Panc1 (cell line): Measurements from ENCODE around the gene MACROD2. TPM values are rescaled to one million over a fixed set of nuclear protein-coding genes. Genes with fewer than 3 reads are reported as not detected.
"Not testable (repeated sequence)": the region's sequence is repeated elsewhere in the genome, so short reads cannot be mapped to it uniquely, and the experiment has no call there.

ENCODE experiments used
- ATAC-seq: fragments of 200-7000 bp; cut with Tn5 transposase; 2 replicates; pipeline ENCODE4 v1.9.1; 2020; ENCODE audit warnings: mild to moderate bottlenecking, moderate library complexity
- BruUV-seq: library from RNA; stranded (reverse); fragments of 400-500 nt; replicated peaks from 2 replicates; lab custom pipeline; 2021; lab: Mats Ljungman, UMichigan
- CTCF ChIA-PET: fragments of 300-600 bp; sonication (Branson Sonifier 250); formaldehyde crosslinking; loops from one replicate; lab custom pipeline; 2022; ENCODE audit warnings: antibody characterized with exemption; lab: Charles Lee
- POLR2A ChIA-PET: fragments of 300-600 bp; sonication (Branson Sonifier 250); formaldehyde crosslinking; loops from one replicate; lab custom pipeline; 2022; ENCODE audit warnings: antibody characterized with exemption; lab: Charles Lee
- DNase-seq: peaks from one replicate; pipeline ENCODE4 v3.0.0-alpha.2; 2010; ENCODE audit warnings: low read depth, low spot score
- H3K27ac ChIP-seq: 2 replicates; pipeline ENCODE4 v1.5.1; 2011; ENCODE audit warnings: mild to moderate bottlenecking, low read length, inconsistent platforms
- H3K27me3 ChIP-seq: fragments of 200-500 bp; sonication (Bioruptor generic); 2 replicates; pipeline ENCODE4 v1.6.0; 2014; ENCODE audit warnings: low read length, inconsistent platforms; ENCODE audit not compliant: control insufficient read depth, insufficient read depth
- H3K36me3 ChIP-seq: fragments of 200-500 bp; sonication (Bioruptor generic); 2 replicates; pipeline ENCODE4 v1.5.1; 2014; ENCODE audit warnings: inconsistent platforms, mild to moderate bottlenecking, low read length, moderate library complexity; ENCODE audit not compliant: control insufficient read depth, insufficient read depth
- H3K4me1 ChIP-seq: 2 replicates; pipeline ENCODE4 v1.5.1; 2011; ENCODE audit warnings: inconsistent platforms, mild to moderate bottlenecking, low read length, moderate library complexity; ENCODE audit not compliant: control insufficient read depth, insufficient read depth
- H3K4me3 ChIP-seq, 2 experiments: 2 replicates each; pipeline ENCODE4 v1.5.1; 2011 to 2012; ENCODE audit warnings: low read depth in 2 of 2, low read length in 2 of 2, mild to moderate bottlenecking in 2 of 2, inconsistent platforms in 1 of 2, moderate library complexity in 1 of 2
- H3K9me3 ChIP-seq: fragments of 200-500 bp; sonication (Bioruptor generic); 2 replicates; pipeline ENCODE4 v1.5.1; 2014; ENCODE audit warnings: low read depth, mild to moderate bottlenecking, inconsistent platforms, low read length, moderate library complexity; ENCODE audit not compliant: control insufficient read depth, insufficient read depth
- CTCF ChIP-seq: fragments of 450-650 bp; IDR thresholded peaks from 2 replicates; pipeline ENCODE4 v1.5.1; 2017; ENCODE audit warnings: mild to moderate bottlenecking
- POLR2AphosphoS5 ChIP-seq: IDR thresholded peaks from 2 replicates; pipeline ENCODE4 v1.6.1; 2012; ENCODE audit warnings: mild to moderate bottlenecking, low read depth, low read length, moderate library complexity
- REST ChIP-seq, 2 experiments: IDR thresholded peaks; 2 replicates each; pipeline ENCODE4 v1.6.1; 2011 to 2012; ENCODE audit warnings: low read depth in 2 of 2, control low read depth in 1 of 2, low read length in 1 of 2, mild to moderate bottlenecking in 1 of 2, moderate library complexity in 1 of 2; ENCODE audit not compliant: insufficient read depth in 1 of 2
- SIN3A ChIP-seq: IDR thresholded peaks from 2 replicates; pipeline ENCODE4 v1.6.1; 2012; ENCODE audit warnings: low read depth, mild to moderate bottlenecking, low read length, moderate library complexity, borderline replicate concordance; ENCODE audit not compliant: insufficient read depth
- TCF7L2 ChIP-seq: IDR thresholded peaks from 2 replicates; pipeline ENCODE4 v1.6.1; 2011; ENCODE audit warnings: mild to moderate bottlenecking, low read depth, low read length, inconsistent platforms
- in situ Hi-C: cut with HindIII; loops from 2 replicates; pipeline ENCODE4 v1.10.0; 2016; ENCODE audit warnings: low sequenced_read_pairs, low pct_unique_long_range_greater_than_20kb
- intact Hi-C: fragments of 100-400 bp; cut with micrococcal nuclease; formaldehyde crosslinking; loops from one replicate; pipeline ENCODE4 v1.10.0; 2022; ENCODE audit not compliant: unreplicated experiment
- total RNA-seq: library from RNA; stranded (reverse); gene quantifications from one replicate; pipeline ENCODE4 v1.2.1, GENCODE V29; 2021; ENCODE audit not compliant: unreplicated experiment

MACROD2 gene
- total RNA-seq, 1 experiment from 2014 or later, result 1.2 TPM

GRCh38 chr20:15807271-15807670, 1812.0 kb downstream of the MACROD2 start:
- intact Hi-C loops, result no loop called here
- no peaks in the 10 kb centered on the region for H3K27me3 ChIP-seq
- H3K9me3 ChIP-seq, result no peaks in the 10 kb centered on the region
- no peak overlapping the region for H3K27ac ChIP-seq
- H3K4me3 ChIP-seq, result no peak overlapping the region
- CTCF ChIA-PET, result no interaction called here
- BruUV-seq, result no TSS peak
- no peaks in the 10 kb centered on the region for H3K36me3 ChIP-seq
- no peak for TF ChIP-seq POLR2AphosphoS5
- no peak for TF ChIP-seq SIN3A
- TF ChIP-seq CTCF, result no peak
- no peak for TF ChIP-seq REST (IDR thresholded peaks at IDR 0.05; ENCODE audit: insufficient read depth in 1 of 2, low read depth in 2 of 2, low read length in 1 of 2)
- TF ChIP-seq TCF7L2, result no peak
- ATAC-seq (no peak), DNase-seq (no peak)
- H3K4me1 ChIP-seq, result no peaks in the 10 kb centered on the region
- POLR2A ChIA-PET, result no interaction called here
- in situ Hi-C loops, result no loop called here

GRCh38 chr20:15807771-15808170, 1812.5 kb downstream of the MACROD2 start:
- BruUV-seq, ATAC-seq, intact Hi-C loops: not testable (repeated sequence)

GRCh38 chr20:15811951-15812350, 1816.6 kb downstream of the MACROD2 start:
- no peak for ATAC-seq
- no peak for DNase-seq
- H3K27ac ChIP-seq, result no peak overlapping the region
- no peak overlapping the region for H3K4me3 ChIP-seq
- CTCF ChIA-PET, result interaction anchor here (0.6 kb wide), 1 partner anchor 221 kb away, joined by 5 read pairs; no protein-coding TSS in a partner anchor
- TF ChIP-seq POLR2AphosphoS5 (no peak), REST (IDR thresholded peaks at IDR 0.05; ENCODE audit: insufficient read depth in 1 of 2, low read depth in 2 of 2, low read length in 1 of 2) (no peak), SIN3A (no peak), TCF7L2 (no peak), CTCF (no peak)
- POLR2A ChIA-PET, result no interaction called here
- BruUV-seq, result no TSS peak
- no peaks in the 10 kb centered on the region for H3K4me1 ChIP-seq
- H3K27me3 ChIP-seq, result no peaks in the 10 kb centered on the region
- in situ Hi-C loops, result no loop called here
- intact Hi-C loops, result no loop called here
- H3K36me3 ChIP-seq, result no peaks in the 10 kb centered on the region
- no peaks in the 10 kb centered on the region for H3K9me3 ChIP-seq

More at GRCh38 chr20:15807771-15808170, 1812.5 kb downstream of the MACROD2 start:
- H3K4me1 ChIP-seq, H3K27ac ChIP-seq, H3K36me3 ChIP-seq, CTCF ChIA-PET, H3K9me3 ChIP-seq, DNase-seq, POLR2A ChIA-PET, in situ Hi-C loops, H3K27me3 ChIP-seq, H3K4me3 ChIP-seq: not testable (repeated sequence)
